ENCODE results near the gene TPP1.

TPP1 gene

DNA sequence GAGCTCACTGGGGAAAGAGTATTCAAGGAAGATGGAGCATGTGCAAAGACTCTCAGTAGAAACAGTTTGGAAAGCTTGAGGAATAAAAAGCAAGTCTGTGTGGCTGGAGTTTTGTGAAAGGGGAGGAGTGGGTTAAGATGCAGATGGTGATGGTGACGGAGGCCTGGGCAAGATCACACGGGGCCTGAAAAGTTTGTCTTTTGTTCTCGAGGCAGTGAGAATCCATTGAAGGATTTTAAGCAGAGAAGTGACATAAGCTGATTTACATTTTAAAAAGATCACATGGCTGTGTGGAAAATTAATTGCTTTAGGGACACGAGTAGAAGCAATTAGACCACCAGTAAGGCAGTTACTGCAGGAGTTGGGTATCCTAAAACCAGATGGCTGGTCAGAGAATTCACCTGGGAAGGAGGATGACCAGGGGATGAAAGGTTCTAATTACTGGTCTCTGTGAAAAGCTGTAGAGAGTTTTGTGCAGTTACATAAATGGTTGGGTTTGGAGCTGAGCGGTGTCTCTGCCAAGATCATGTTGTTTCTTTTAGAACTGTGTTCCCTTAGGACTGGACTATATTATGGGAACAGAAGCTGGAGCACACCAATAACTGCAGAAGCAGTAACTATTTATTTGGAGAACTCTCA, 22.9 kb downstream of the TPP1 start:
- in situ Hi-C loops (cut with MboI; ENCODE audit: low sequenced_read_pairs): no loop called here

- in situ Hi-C loops (cut with MboI; ENCODE audit: low sequenced_read_pairs): no loop called here
These were observed 25.0 kb downstream of the TPP1 start for GRCh38 chr11:6594142-6594768.

- in situ Hi-C loops (cut with MboI; ENCODE audit: low sequenced_read_pairs): no loop called here
These were observed 31.2 kb downstream of the TPP1 start for GRCh38 chr11:6588018-6588417.

DNA sequence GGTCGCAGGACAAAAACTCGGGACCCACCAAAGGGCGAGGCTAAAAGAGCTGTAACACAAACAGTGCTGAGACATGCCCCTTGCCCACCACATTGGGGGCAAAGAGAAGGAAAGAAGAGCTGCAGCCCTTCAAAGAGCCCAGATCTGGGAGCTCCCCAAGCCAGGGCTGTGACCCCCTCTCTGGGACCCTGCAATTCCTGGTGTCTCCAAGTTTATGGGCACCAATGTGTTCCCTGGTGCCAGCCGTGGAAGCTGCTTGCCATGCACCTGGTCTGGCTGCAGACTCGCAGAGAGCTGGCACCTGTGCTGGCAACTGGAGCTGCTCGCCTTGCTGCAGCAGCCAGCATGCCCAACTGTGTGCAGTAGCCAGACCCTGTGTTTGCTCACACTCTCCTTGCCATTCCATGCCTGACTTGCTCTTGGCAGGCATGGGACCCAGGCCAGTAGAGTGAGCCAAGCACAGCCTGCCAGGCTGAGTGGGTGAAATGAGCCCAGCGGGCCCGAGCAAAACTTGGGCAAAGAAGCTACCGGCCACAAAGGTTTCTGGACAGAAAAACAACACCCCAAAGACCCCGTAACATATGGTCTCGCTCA, 31.8 kb downstream of the TPP1 start:
- in situ Hi-C loops (cut with MboI; ENCODE audit: low sequenced_read_pairs): no loop called here

DNA sequence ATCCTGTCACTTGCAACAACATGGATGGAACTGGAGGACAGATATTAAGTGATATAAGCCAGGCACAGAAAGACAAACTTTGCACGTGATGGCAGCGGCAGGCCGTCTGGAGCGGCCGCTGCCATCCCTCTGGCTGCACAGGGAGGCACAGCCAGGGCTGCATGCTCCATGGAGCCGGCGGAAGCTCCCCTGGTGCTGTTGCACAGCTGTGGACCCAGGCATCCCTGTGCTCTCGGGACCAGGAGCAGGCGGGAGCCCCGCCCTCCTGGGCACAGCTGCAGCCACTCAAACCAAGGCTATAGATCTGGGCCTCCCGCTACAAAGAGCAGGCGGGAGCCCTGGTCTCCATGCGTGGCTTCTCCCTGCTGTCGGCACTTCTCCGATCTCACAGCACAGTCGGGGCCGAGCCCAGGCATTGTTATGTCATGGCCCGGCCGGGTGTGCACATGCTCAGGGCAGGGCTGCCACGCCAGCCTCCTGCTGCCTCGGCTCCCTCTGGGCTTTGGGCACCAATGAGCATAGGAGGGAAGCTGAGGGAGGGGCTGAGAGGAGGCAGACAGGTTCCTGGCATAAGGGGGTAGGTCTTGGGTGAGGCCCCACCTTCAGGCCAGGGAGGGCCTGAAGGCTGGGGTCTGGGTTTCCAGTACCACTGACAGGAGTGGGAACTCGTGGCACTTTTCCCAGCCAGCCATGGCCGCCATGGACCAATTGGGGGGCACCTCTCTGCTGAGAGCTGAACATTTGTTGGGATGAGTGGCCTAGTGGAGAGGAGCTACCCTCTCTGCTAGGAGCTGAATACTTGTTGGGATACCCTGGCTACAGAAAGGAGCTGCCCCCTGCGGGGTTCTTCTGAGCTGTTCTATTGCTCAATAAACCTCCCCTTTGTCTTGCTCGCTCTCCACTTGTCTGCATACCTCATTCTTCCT, 32.5 kb downstream of the TPP1 start:
- in situ Hi-C loops (cut with MboI; ENCODE audit: low sequenced_read_pairs): no loop called here

GRCh38 chr11:6584528-6584927, 34.7 kb downstream of the TPP1 start:
- in situ Hi-C loops (cut with MboI; ENCODE audit: low sequenced_read_pairs): no loop called here

GRCh38 chr11:6583584-6583983, 35.6 kb downstream of the TPP1 start:
- in situ Hi-C loops (cut with MboI; ENCODE audit: low sequenced_read_pairs): no loop called here

DNA sequence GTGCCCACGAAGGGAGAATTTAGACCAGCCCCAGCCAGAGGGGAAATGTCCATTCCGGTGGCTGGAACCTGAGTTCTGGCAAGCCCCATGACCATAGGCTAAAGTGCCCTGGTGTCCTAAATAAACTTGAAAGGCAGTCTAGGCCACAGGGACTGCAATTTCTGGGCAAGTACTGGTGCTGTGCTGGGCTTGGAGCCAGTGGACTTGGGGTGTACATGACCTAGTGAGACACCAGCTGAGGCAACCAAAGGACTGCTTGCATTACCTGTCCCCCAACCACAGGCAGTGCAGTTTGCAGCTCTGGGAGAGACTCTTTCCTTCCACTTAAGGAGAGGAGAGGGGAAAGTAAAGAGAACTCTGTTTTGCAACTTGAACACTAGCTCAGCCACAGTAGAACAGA, 39.5 kb downstream of the TPP1 start:
- in situ Hi-C loops (cut with MboI; ENCODE audit: low sequenced_read_pairs): no loop called here

- in situ Hi-C loops (cut with MboI; ENCODE audit: low sequenced_read_pairs): no loop called here
These were observed 41.1 kb downstream of the TPP1 start for GRCh38 chr11:6578134-6578533.

GRCh38 chr11:6576471-6577373, 42.5 kb downstream of the TPP1 start:
- in situ Hi-C loops (cut with MboI; ENCODE audit: low sequenced_read_pairs): no loop called here

DNA sequence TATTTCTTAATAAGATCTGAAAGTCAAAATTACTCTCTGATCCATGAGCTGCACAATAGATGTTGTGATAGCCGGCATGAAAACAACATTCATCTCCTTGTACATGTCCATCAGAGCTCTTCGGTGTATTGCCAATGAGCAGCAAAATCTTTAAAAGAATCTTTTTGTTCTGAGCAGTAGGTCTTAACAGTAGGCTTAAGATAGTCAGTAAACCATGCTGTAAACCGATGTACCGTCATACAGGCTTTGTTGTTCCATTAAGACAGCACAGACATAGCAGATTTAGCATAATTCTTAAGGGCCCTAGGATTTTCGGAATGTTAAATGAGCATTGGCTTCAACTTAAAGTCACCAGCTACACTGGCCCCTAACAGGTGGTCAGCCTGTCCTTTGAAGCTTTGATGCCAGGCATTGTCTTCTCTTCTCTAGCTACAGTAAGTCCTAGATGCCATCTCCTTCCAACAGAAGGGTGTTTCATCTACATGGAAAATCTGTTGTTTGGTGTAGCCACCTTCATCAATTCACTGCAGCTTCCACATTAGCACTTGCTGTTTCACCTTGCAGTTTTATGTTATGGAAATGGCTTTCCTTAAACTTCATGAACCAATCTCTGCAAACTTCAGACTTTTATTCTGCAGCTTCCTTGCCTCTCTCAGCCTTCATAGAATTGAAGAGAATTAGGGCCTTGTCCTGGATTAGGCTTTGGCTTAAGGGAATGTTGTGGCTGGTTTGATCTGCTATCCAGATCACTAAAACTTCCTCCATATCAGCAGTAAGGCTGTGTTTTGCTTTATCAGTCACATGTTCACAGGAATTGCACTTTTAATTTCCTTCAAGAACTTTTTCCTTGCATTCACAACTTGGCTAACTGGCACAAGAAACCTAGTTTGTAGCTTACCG, 44.2 kb downstream of the TPP1 start:
- in situ Hi-C loops (cut with MboI; ENCODE audit: low sequenced_read_pairs): no loop called here

DNA sequence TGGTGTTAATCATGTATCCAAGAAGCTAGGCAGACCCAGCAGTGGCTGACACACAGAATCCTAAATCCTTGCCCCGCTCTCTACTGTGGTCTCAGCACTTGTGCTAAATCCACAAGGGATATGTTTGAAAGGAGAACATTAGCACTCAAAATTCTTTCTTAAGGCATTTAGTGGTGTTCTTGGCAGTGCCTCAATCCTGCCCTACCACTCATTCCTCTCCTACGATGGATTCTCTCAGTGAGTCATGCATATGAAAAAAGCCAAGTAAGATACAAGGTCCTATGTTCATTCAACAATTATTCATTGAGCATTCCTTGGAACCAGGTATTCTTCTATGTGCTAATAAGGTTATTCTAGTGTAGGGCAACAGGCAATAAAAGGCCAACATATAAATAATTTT, 47.0 kb downstream of the TPP1 start:
- in situ Hi-C loops (cut with MboI; ENCODE audit: low sequenced_read_pairs): no loop called here

- in situ Hi-C loops (cut with MboI; ENCODE audit: low sequenced_read_pairs): no loop called here
These were observed 47.7 kb downstream of the TPP1 start for GRCh38 chr11:6571434-6572008.

DNA sequence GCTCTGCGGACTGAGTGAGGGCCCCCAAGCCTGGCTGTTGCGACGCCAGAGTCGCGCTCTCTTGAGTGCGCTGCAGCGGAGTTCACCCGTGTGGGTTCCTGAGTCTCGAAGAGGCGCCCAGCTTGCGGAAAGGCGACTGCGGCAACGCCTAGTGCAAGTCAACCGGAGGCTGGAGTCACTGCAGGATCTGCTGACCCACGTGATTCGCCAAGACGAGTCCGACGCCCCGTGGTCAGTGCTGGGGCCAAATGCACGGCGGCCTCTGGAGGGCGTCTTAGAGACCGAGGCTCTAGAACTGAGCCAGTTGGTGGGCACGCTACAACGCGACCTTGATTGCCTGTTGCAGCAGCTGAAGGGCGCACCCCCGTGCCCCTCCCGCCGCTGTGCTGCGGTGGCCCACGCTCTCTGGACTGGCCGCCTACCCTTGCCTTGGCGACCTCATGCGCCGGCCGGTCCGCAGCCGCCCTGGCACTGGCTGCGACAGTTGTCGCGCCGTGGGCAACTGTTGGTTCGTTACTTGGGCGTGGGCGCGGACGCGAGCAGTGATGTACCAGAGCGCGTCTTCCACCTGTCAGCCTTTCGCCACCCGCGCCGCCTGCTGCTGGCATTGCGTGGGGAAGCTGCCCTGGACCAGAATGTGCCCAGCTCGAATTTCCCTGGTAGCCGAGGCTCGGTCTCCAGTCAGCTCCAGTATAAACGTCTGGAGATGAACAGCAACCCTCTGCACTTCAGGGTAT, 48.4 kb downstream of the TPP1 start:
- in situ Hi-C loops (cut with MboI; ENCODE audit: low sequenced_read_pairs): no loop called here

DNA sequence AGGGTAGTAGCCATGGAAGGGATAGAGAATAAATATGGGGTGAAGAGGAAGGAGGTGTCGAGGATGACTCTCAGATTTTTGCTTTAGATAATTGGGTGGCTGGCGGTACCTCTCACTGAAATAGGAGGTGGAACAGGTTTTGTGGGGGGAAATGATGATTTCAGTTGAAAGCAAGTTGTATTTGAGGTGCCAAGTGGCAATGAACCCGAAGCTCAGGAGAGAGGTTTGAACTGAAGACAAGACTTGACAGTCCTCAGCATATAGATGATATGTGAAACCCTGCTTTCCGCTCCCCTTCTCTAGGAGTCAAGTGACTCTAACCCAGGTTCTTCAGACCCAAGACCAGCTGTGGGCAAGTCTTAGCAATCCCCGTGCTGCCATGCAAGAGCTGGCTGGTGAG, 49.5 kb downstream of the TPP1 start:
- in situ Hi-C loops (cut with MboI; ENCODE audit: low sequenced_read_pairs): no loop called here

DNA sequence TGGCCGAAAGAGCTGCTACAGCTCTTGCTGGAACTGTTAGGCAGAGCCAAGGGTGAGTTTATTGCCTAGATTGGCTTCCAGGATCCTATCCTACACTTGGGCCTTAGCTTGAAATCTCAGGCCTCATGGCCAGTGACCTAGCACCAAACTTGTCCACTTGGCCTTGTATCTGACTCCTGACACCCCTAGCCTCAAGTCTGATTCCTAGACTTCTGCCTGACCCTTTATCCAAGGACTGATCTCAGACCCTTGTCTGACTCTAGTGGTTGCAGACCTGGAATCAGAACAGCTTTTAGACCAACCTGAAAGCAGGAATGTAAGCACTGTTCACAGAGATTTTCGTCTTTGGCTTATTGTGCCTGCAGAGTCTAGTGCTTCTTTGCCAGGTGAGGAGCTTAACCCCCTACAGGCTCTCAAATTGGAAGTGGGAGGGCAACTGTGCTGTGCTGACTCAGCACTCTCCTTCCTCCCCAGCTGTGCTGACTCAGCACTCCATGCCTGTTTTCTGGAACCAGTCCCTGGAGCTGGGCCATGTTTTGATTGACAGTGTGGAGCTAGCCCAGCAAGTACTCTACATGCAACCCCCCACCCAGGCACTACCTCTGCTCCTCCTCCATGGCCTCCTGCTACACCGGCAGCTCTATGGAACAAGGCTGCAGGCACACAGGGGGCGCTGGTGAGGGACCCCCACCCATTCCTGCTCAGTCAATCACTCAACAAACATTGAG, 50.9 kb downstream of the TPP1 start:
- in situ Hi-C loops (cut with MboI; ENCODE audit: low sequenced_read_pairs): no loop called here

GRCh38 chr11:6567371-6567745, 51.9 kb downstream of the TPP1 start:
- in situ Hi-C loops (cut with MboI; ENCODE audit: low sequenced_read_pairs): no loop called here
